Testis (tissue), 2 donors: ENCODE results near the gene RTL9.

Experiments
- CTCF ChIP-seq, 3 experiments: fragments of 450-650 bp in 2 of 3; fragments of 200-600 bp in 1 of 3; sonication (generic) in 1 of 3; IDR thresholded peaks; one replicate each; pipeline ENCODE4 v1.5.1; 2016 to 2019; ENCODE audit warnings: antibody characterized with exemption in 3 of 3, mild to moderate bottlenecking in 2 of 3, moderate library complexity in 1 of 3
- POLR2A ChIP-seq: fragments of 450-650 bp; IDR thresholded peaks from one replicate; pipeline ENCODE4 v1.6.1; 2017; ENCODE audit warnings: antibody characterized with exemption, mild to moderate bottlenecking, moderate library complexity

GRCh38 chrX:110318664-110318968 lies 40.0 kb upstream of the RTL9 start:
- TF ChIP-seq CTCF (IDR thresholded peaks at IDR 0.05) (no peak), POLR2A (no peak)
